Measurements from ENCODE around the gene WNK3.

WNK3 gene

DNA sequence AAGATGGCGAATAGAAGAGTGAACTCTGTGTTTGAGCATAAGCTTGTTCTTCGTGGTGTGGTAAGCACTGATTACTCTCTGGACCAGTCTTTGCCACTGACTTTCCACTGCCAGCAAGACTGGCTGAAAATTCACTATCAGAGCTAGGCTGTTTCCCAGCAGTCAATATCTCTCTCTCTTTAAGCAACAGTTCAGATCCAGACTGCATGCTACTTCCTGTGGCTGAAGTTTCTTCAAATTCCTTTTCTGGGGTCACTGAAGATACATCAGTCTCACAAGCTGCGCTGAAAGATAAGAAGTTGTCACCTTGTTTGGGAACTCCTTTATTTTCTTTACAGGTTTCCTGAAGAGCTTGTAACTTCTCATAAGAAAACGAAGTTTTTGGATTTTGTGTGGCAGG, 120.8 kb downstream of the WNK3 start:
- no peak for DNase-seq

GRCh38 chrX:54230435-54231148, 127.3 kb downstream of the WNK3 start:
- DNase-seq, result no peak

DNA sequence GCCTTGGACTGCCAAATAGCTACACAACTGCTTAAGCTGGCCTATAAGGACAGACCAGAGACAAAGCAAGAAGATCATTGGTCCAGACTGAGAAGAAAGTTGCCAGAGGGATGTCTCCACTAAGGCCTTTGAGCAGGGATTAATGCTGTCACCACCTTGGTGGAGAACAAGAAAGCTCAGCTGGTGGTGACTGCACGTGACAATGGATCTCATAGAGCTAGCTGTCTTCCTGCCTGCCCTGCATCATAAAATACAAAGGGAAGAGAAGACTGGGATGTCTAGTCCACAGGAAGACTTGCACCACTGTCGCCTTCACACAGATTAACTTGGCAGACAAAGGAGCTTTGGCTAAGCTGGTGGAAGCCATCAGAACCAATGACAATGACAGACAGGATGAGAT, 134.3 kb downstream of the WNK3 start:
- no peak for DNase-seq

GRCh38 chrX:54213603-54214002, 144.2 kb downstream of the WNK3 start:
- no peak for DNase-seq

DNA sequence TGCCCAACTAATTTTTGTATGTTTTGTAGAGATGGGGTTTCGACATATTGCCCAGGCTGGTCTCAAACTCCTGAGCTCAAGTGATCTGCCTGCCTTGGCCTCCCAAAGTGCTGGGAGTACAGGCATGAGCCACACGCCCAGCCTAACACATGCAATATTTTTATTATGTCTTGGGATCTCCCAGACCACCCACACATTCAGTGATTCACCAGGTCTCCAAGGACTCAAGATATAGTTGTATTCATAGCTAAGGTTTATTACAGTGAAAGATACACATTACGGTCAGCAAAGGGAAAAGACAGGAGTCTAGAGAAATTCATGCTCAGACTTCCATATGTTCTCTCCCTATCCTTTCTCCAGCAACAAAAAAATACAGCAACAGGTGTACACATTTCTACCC, 149.3 kb downstream of the WNK3 start:
- DNase-seq, result no peak

DNA sequence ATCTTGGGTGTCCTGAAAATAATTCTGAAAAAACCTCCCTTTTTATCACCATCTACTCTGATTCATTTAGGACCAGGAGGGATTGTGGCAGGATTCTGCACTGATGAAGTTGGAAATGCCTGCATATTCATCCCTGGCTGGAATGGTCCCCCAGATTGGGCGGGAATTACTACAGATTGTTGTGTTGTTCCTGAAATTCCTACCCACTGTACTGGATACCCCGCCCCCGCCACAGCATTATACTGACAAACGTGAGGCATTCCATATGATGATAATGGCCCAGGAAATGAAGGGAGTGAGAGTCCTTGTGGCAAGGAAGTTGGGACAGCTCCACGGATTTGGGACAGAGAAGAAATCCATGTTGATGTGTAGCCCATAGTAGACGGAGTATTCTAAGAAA, 159.6 kb downstream of the WNK3 start:
- no peak for DNase-seq

DNA sequence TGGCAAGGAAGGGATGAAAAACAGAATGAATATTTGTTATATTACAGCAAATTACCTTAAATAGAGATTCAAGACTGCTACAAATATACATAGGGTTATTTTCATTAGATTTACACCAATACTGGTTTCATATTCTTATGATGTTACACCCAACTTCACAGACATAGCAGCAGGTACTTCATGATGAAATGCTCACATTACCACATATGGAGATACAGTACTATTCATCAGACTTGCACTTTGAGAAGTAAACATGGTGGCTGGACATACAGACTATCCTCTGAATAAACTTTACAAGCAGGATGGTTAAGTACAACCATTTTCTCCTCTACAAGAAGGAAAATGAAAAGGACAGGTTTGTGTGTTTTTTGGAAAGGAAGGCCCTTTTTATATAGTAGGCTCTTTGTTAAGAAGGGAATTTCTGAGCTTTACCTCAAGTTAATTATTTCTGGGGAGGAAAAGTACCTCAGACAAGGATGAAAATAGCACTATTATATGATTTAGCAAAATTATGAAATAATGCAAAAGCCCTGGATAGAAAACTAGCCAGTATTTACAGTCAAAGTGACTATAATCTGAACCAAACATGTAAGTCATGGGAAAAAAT, 162.8 kb downstream of the WNK3 start:
- no peak for DNase-seq

- DNase-seq, result no peak
Measured at GRCh38 chrX:54193085-54193821, 164.6 kb downstream of the WNK3 start.

GRCh38 chrX:54184474-54184873, 173.4 kb downstream of the WNK3 start:
- no peak for DNase-seq

- peak; percentile 39 to 64 (median 44) for DNase-seq
Measured at GRCh38 chrX:54182864-54183613, 174.8 kb downstream of the WNK3 start, which contains the start of gene FAM120C. TSS of gene FAM120C (minus strand) at chrX:54183254. CDS start at chrX:54183198, 56 bp downstream.

GRCh38 chrX:54182194-54182863, 175.5 kb downstream of the WNK3 start:
- peak; percentile 10 to 54 (median 17) for DNase-seq

DNA sequence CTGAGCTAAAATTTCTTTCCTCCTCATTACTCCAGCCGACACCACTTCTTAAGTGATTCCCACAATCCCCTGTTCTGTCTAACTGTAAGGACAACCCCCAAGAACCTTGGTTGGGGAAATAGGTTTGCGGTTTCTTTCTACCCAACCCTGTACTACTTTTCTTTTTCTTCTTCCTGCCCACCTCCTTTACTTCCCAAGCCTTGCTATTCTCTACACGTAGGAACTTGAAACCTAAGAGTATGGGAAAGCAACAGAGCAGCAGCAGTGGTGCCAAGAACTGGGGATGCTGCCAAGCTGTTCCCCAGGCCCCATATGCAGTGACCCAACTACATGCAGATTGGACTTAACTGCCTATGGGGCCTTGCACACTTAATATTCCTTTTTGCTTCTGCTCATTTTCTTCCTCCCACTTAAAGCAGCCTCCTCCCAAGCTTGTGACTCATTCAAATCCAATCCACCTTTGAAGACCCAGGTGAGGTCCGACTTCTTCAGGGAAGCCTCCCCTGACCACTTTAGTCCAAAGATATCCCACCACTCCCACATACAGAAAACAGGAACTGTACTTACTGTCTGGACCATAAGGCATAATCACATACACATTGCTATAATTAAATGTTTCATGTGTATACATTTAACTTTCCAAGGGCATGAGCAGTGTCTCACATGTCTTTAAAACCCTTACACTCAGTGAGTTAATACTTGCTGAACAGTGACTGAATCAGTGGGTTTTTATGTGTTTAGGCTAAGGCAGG, 176.5 kb downstream of the WNK3 start:
- no peak for DNase-seq

- no peak for DNase-seq
Measured at GRCh38 chrX:54180403-54180802, 177.4 kb downstream of the WNK3 start.

- DNase-seq, result no peak
Measured at GRCh38 chrX:54178100-54178940, 179.5 kb downstream of the WNK3 start.

DNA sequence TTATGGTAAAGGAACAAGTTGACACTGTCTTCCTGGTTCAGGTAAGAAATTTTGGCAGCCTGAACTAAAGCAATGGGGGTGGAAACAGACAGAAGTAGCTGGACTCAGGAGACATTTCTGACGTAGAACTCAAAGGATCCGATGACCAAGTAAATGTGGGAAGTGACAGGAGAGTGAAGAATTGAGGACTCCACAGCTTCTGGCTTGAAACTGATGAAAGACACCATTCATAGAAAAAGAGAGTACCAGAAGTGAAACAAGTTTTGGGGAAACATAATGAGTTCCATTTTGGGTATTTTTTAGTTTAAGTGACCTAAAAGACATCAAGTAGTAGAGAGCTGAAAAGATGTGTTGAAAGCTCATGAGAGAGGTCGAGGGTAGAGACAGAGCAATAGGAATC, 180.5 kb downstream of the WNK3 start:
- DNase-seq, result no peak

DNA sequence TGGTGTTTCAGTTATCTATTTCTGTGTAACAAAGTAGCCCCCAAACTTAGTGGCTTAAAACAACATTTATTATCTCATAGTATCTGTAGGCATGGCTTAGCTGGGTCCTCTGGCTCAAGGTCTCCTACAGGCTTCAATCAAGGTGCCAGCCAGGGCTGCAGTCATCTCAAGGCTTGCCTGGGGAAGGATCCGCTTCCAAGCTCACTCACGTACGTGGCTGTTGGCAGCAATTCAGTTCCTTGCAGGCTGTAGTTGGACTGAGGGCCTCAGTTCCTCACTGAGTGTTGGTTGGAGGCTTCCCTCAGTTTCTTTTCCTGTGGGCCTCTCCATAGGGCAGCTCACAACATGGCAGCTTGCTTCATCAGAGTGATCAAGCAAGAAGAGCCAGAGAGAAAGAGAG, 184.1 kb downstream of the WNK3 start:
- DNase-seq, result no peak

GRCh38 chrX:54172455-54172854, 185.4 kb downstream of the WNK3 start:
- DNase-seq, result no peak

- no peak for DNase-seq
Measured at GRCh38 chrX:54171527-54172250, 186.2 kb downstream of the WNK3 start.

DNA sequence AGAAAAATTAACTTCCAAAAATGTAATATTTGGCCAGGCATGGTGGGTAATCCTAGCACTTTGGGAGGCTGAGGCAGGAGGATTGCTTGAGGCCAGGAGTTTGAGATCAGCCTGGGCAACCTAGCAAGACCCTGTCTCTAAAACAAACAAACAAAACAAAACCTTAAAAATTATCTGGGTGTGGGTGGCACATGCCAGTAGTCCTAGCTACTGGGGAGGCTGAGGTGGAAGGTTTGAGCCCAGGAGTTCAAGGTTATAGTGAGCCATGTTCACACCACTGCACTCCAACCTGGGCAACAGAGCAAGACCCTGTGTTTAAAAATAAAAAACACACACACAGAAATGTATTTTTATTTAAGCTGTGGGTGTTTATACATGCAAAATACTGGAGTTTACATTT, 186.8 kb downstream of the WNK3 start:
- DNase-seq, result no peak

DNA sequence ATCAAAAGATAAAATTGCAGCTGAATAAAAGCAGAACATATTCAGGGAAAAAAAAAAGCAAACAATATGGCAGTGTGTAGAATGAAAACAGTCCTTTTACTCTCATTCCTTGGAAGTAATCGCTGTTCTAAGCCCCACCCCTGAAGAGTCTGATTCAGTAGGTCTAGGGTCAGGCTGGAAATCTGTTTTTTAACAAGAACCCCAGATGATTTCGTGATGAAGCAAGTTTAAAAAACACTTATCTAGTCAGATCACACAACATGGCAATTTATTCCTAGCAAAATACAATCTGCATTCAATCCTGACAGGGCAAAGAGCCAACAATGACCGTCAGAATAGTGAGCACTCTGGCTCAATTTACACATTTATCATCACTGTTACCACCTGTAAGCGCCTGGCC, 190.9 kb downstream of the WNK3 start:
- no peak for DNase-seq

Measured in activated naive CD4-positive, alpha-beta T cell (primary cell).